ENCODE results near the gene FAF2.

The FAF2 gene

GRCh38 chr5:176519810-176520720 lies 71.9 kb downstream of the FAF2 start:
- H2AFZ ChIP-seq (ENCODE audit: low read depth, low read length): no peak overlapping the region
- H3K27ac ChIP-seq (ENCODE audit: low read length, poor library complexity, severe bottlenecking): no peak overlapping the region
- H3K4me3 ChIP-seq (ENCODE audit: insufficient read depth in 1 of 2, low read depth in 1 of 2, low read length in 2 of 2): no peak overlapping the region
- H3K23ac ChIP-seq (ENCODE audit: low read length in 2 of 2): no peak overlapping the region
- H3K9me3 ChIP-seq (ENCODE audit: control insufficient read depth, low read length): no peaks in the 10 kb centered on the region
- H3K18ac ChIP-seq (ENCODE audit: low read depth in 1 of 2, low read length in 2 of 2): no peak overlapping the region
- H2BK15ac ChIP-seq (ENCODE audit: low read depth, poor library complexity, severe bottlenecking): no peak overlapping the region
- no peak overlapping the region for H2BK120ac ChIP-seq (ENCODE audit: low read depth, low read length)
- no peak overlapping the region for H4K8ac ChIP-seq (ENCODE audit: low read length)
- no peak overlapping the region for H3K4me2 ChIP-seq (ENCODE audit: low read length, poor library complexity, severe bottlenecking)
- H3K14ac ChIP-seq (ENCODE audit: low read length in 2 of 2): no peak overlapping the region
- H3K9ac ChIP-seq (ENCODE audit: low read length): no peak overlapping the region
- no peak overlapping the region for H2BK12ac ChIP-seq (ENCODE audit: low read length in 2 of 2)
- H3K36me3 ChIP-seq (ENCODE audit: control insufficient read depth in 1 of 2, insufficient read depth in 2 of 2, low read depth in 1 of 2, low read length in 2 of 2): no peaks in the 10 kb centered on the region
- no peak overlapping the region for H2AK5ac ChIP-seq (ENCODE audit: low read length, severe bottlenecking)
- no peaks in the 10 kb centered on the region for H3K27me3 ChIP-seq (ENCODE audit: control insufficient read depth in 1 of 2, insufficient read depth in 1 of 2, low read length in 2 of 2)
- DNase-seq: no peak
- no peaks in the 10 kb centered on the region for H3K4me1 ChIP-seq (ENCODE audit: control insufficient read depth, insufficient read depth, low read depth, low read length)
- WGBS: 76% methylated on average over 15 of the region's 16 CpGs
- no peak overlapping the region for H3K4ac ChIP-seq (ENCODE audit: low read depth in 1 of 2, low read length in 2 of 2)
- no peak overlapping the region for H4K91ac ChIP-seq (ENCODE audit: low read length)
- no peak overlapping the region for H2BK5ac ChIP-seq (ENCODE audit: low read depth, low read length, poor library complexity, severe bottlenecking)
- H3K79me1 ChIP-seq (replicated peaks; ENCODE audit: low read length, poor library complexity, severe bottlenecking): no peaks in the 10 kb centered on the region

- H2BK5ac ChIP-seq (ENCODE audit: low read depth, low read length, poor library complexity, severe bottlenecking): no peak overlapping the region
- no peak overlapping the region for H4K8ac ChIP-seq (ENCODE audit: low read length)
- no peak overlapping the region for H3K4me2 ChIP-seq (ENCODE audit: low read length, poor library complexity, severe bottlenecking)
- no peak overlapping the region for H3K18ac ChIP-seq (ENCODE audit: low read depth in 1 of 2, low read length in 2 of 2)
- no peak overlapping the region for H2BK15ac ChIP-seq (ENCODE audit: low read depth, poor library complexity, severe bottlenecking)
- no peak overlapping the region for H2AK5ac ChIP-seq (ENCODE audit: low read length, severe bottlenecking)
- peaks cover 0 to 4% of the 10 kb centered on the region in 2 experiments for H3K36me3 ChIP-seq (ENCODE audit: control insufficient read depth in 1 of 2, insufficient read depth in 2 of 2, low read depth in 1 of 2, low read length in 2 of 2)
- H4K91ac ChIP-seq (ENCODE audit: low read length): no peak overlapping the region
- H3K27ac ChIP-seq (ENCODE audit: low read length, poor library complexity, severe bottlenecking): no peak overlapping the region
- no peak overlapping the region for H2AFZ ChIP-seq (ENCODE audit: low read depth, low read length)
- no peaks in the 10 kb centered on the region for H3K4me1 ChIP-seq (ENCODE audit: control insufficient read depth, insufficient read depth, low read depth, low read length)
- WGBS: 93% methylated on average over 6 of the region's 7 CpGs
- H3K4ac ChIP-seq (ENCODE audit: low read depth in 1 of 2, low read length in 2 of 2): no peak overlapping the region
- no peaks in the 10 kb centered on the region for H3K79me1 ChIP-seq (replicated peaks; ENCODE audit: low read length, poor library complexity, severe bottlenecking)
- H3K27me3 ChIP-seq (ENCODE audit: control insufficient read depth in 1 of 2, insufficient read depth in 1 of 2, low read length in 2 of 2): no peaks in the 10 kb centered on the region
- no peak overlapping the region for H3K23ac ChIP-seq (ENCODE audit: low read length in 2 of 2)
- H3K4me3 ChIP-seq (ENCODE audit: insufficient read depth in 1 of 2, low read depth in 1 of 2, low read length in 2 of 2): no peak overlapping the region
- no peak overlapping the region for H3K14ac ChIP-seq (ENCODE audit: low read length in 2 of 2)
- H2BK12ac ChIP-seq (ENCODE audit: low read length in 2 of 2): no peak overlapping the region
- no peak overlapping the region for H2BK120ac ChIP-seq (ENCODE audit: low read depth, low read length)
- H3K9ac ChIP-seq (ENCODE audit: low read length): no peak overlapping the region
- no peak for DNase-seq
- no peaks in the 10 kb centered on the region for H3K9me3 ChIP-seq (ENCODE audit: control insufficient read depth, low read length)
Observed at GRCh38 chr5:176521286-176521685, 73.1 kb downstream of the FAF2 start.

- H3K27me3 ChIP-seq (ENCODE audit: control insufficient read depth in 1 of 2, insufficient read depth in 1 of 2, low read length in 2 of 2): no peaks in the 10 kb centered on the region
- no peak overlapping the region for H2BK15ac ChIP-seq (ENCODE audit: low read depth, poor library complexity, severe bottlenecking)
- H3K36me3 ChIP-seq (ENCODE audit: control insufficient read depth in 1 of 2, insufficient read depth in 2 of 2, low read depth in 1 of 2, low read length in 2 of 2): peaks cover 4 to 6% of the 10 kb centered on the region in 2 experiments
- no peak overlapping the region for H3K14ac ChIP-seq (ENCODE audit: low read length in 2 of 2)
- no peak overlapping the region for H2BK12ac ChIP-seq (ENCODE audit: low read length in 2 of 2)
- no peaks in the 10 kb centered on the region for H3K9me3 ChIP-seq (ENCODE audit: control insufficient read depth, low read length)
- H3K18ac ChIP-seq (ENCODE audit: low read depth in 1 of 2, low read length in 2 of 2): no peak overlapping the region
- no peak overlapping the region for H3K23ac ChIP-seq (ENCODE audit: low read length in 2 of 2)
- no peak overlapping the region for H4K8ac ChIP-seq (ENCODE audit: low read length)
- H3K4me1 ChIP-seq (ENCODE audit: control insufficient read depth, insufficient read depth, low read depth, low read length): no peaks in the 10 kb centered on the region
- no peak overlapping the region for H3K4me2 ChIP-seq (ENCODE audit: low read length, poor library complexity, severe bottlenecking)
- no peak overlapping the region for H2AK5ac ChIP-seq (ENCODE audit: low read length, severe bottlenecking)
- H3K27ac ChIP-seq (ENCODE audit: low read length, poor library complexity, severe bottlenecking): no peak overlapping the region
- H3K4me3 ChIP-seq (ENCODE audit: insufficient read depth in 1 of 2, low read depth in 1 of 2, low read length in 2 of 2): no peak overlapping the region
- H2BK120ac ChIP-seq (ENCODE audit: low read depth, low read length): no peak overlapping the region
- no peak overlapping the region for H3K9ac ChIP-seq (ENCODE audit: low read length)
- WGBS: 70% methylated on average over 9 of the region's 10 CpGs
- H2AFZ ChIP-seq (ENCODE audit: low read depth, low read length): no peak overlapping the region
- H2BK5ac ChIP-seq (ENCODE audit: low read depth, low read length, poor library complexity, severe bottlenecking): no peak overlapping the region
- no peaks in the 10 kb centered on the region for H3K79me1 ChIP-seq (replicated peaks; ENCODE audit: low read length, poor library complexity, severe bottlenecking)
- no peak overlapping the region for H3K4ac ChIP-seq (ENCODE audit: low read depth in 1 of 2, low read length in 2 of 2)
- DNase-seq: no peak
- H4K91ac ChIP-seq (ENCODE audit: low read length): no peak overlapping the region
Observed at GRCh38 chr5:176521699-176522263, 73.6 kb downstream of the FAF2 start.

- Histone ChIP-seq H3K27me3 (ENCODE audit: control insufficient read depth in 1 of 2, insufficient read depth in 1 of 2, low read length in 2 of 2) (no peaks in the 10 kb centered on the region), H3K27ac (ENCODE audit: low read length, poor library complexity, severe bottlenecking) (no peak overlapping the region), H2BK12ac (ENCODE audit: low read length in 2 of 2) (no peak overlapping the region), H3K9me3 (ENCODE audit: control insufficient read depth, low read length) (no peaks in the 10 kb centered on the region), H2AFZ (ENCODE audit: low read depth, low read length) (no peak overlapping the region), H3K23ac (ENCODE audit: low read length in 2 of 2) (no peak overlapping the region), H3K4me1 (ENCODE audit: control insufficient read depth, insufficient read depth, low read depth, low read length) (no peaks in the 10 kb centered on the region), H2BK5ac (ENCODE audit: low read depth, low read length, poor library complexity, severe bottlenecking) (no peak overlapping the region), H3K4me3 (ENCODE audit: insufficient read depth in 1 of 2, low read depth in 1 of 2, low read length in 2 of 2) (no peak overlapping the region), H4K91ac (ENCODE audit: low read length) (no peak overlapping the region), H2BK120ac (ENCODE audit: low read depth, low read length) (no peak overlapping the region), H2AK5ac (ENCODE audit: low read length, severe bottlenecking) (no peak overlapping the region), H3K4ac (ENCODE audit: low read depth in 1 of 2, low read length in 2 of 2) (no peak overlapping the region), H3K79me1 (replicated peaks; ENCODE audit: low read length, poor library complexity, severe bottlenecking) (peaks cover 20% of the 10 kb centered on the region), H2BK15ac (ENCODE audit: low read depth, poor library complexity, severe bottlenecking) (no peak overlapping the region), H3K14ac (ENCODE audit: low read length in 2 of 2) (no peak overlapping the region), H3K4me2 (ENCODE audit: low read length, poor library complexity, severe bottlenecking) (no peak overlapping the region), H3K36me3 (ENCODE audit: control insufficient read depth in 1 of 2, insufficient read depth in 2 of 2, low read depth in 1 of 2, low read length in 2 of 2) (peaks cover 22 to 29% of the 10 kb centered on the region in 2 experiments), H3K18ac (ENCODE audit: low read depth in 1 of 2, low read length in 2 of 2) (no peak overlapping the region), H3K9ac (ENCODE audit: low read length) (no peak overlapping the region), H4K8ac (ENCODE audit: low read length) (no peak overlapping the region)
- DNase-seq: no peak
- 85% methylated on average over 5 of the region's 6 CpGs for WGBS
Observed at GRCh38 chr5:176524138-176524537, 76.0 kb downstream of the FAF2 start.
